HepG2 (cell line): ENCODE measurements around the gene NCBP3. TPM values are rescaled to one million over a fixed set of nuclear protein-coding genes. Genes with fewer than 3 reads are reported as not detected.
A peak's percentile ranks its signal among the peaks of the same experiment; 100 is the strongest.

Experiments used
- ATF1 ChIP-seq: IDR thresholded peaks from 2 replicates; pipeline ENCODE4 v1.6.1; 2016; ENCODE audit warnings: mild to moderate bottlenecking, control low read depth
- ATF6 ChIP-seq: sonication (generic); formaldehyde crosslinking; conservative IDR thresholded peaks from 2 replicates; pipeline ENCODE4 v1.4.0; 2020; ENCODE audit warnings: missing genetic modification reagents
- CENPT ChIP-seq: sonication (generic); formaldehyde crosslinking; IDR thresholded peaks from 2 replicates; pipeline ENCODE4 v1.8.0; 2022; ENCODE audit warnings: low read depth, mild to moderate bottlenecking, moderate library complexity, missing genetic modification reagents
- DPF2 ChIP-seq: sonication (generic); formaldehyde crosslinking; IDR thresholded peaks from 2 replicates; pipeline ENCODE4 v1.4.0; 2020; ENCODE audit warnings: mild to moderate bottlenecking, low read depth, missing genetic modification reagents, borderline replicate concordance
- FOXA3 ChIP-seq: IDR thresholded peaks from 2 replicates; pipeline ENCODE4 v1.6.1; 2016; ENCODE audit warnings: missing genetic modification reagents, missing compliant biosample characterization
- GMEB2 ChIP-seq: IDR thresholded peaks from 2 replicates; pipeline ENCODE4 v1.6.1; 2016; ENCODE audit warnings: missing biosample characterization, missing genetic modification reagents, low read depth
- KMT2B ChIP-seq: IDR thresholded peaks from 2 replicates; pipeline ENCODE4 v1.6.1; 2016; ENCODE audit warnings: missing genetic modification reagents, missing compliant biosample characterization
- MIXL1 ChIP-seq: IDR thresholded peaks from 2 replicates; pipeline ENCODE4 v1.6.1; 2016
- NCOA2 ChIP-seq: sonication (generic); formaldehyde crosslinking; IDR thresholded peaks from 2 replicates; pipeline ENCODE4 v1.8.0; 2022; ENCODE audit warnings: inconsistent platforms
- RARG ChIP-seq: sonication (generic); formaldehyde crosslinking; IDR thresholded peaks from 2 replicates; pipeline ENCODE4 v1.4.0; 2020; ENCODE audit warnings: low read depth, mild to moderate bottlenecking, missing genetic modification reagents
- RXRB ChIP-seq: IDR thresholded peaks from 2 replicates; pipeline ENCODE4 v1.6.1; 2016; ENCODE audit warnings: borderline replicate concordance, missing genetic modification reagents, missing compliant biosample characterization
- SOX6 ChIP-seq, 2 experiments: fragments of 450-650 bp in 1 of 2; sonication (generic) in 1 of 2; formaldehyde crosslinking in 1 of 2; IDR thresholded peaks; 2 replicates each; pipeline versions ENCODE4 v1.4.0 to v1.6.1; 2017 to 2020; ENCODE audit warnings: antibody characterized with exemption in 1 of 2, mild to moderate bottlenecking in 1 of 2, missing genetic modification reagents in 1 of 2
- SP4 ChIP-seq: sonication (generic); formaldehyde crosslinking; IDR thresholded peaks from 2 replicates; pipeline ENCODE4 v1.8.1; 2023; ENCODE audit warnings: mild to moderate bottlenecking, missing genetic modification reagents
- ZFP62 ChIP-seq: sonication (generic); formaldehyde crosslinking; IDR thresholded peaks from 2 replicates; pipeline ENCODE4 v1.4.0; 2020; ENCODE audit warnings: missing genetic modification reagents
- ZNF30 ChIP-seq: sonication (generic); formaldehyde crosslinking; IDR thresholded peaks from 2 replicates; pipeline ENCODE4 v1.5.0; 2020; ENCODE audit warnings: mild to moderate bottlenecking, missing genetic modification reagents
- ZNF329 ChIP-seq: sonication (generic); formaldehyde crosslinking; IDR thresholded peaks from 2 replicates; pipeline ENCODE4 v1.9.0; 2021; ENCODE audit warnings: low read depth, mild to moderate bottlenecking, missing genetic modification reagents
- ZNF468 ChIP-seq: sonication (generic); formaldehyde crosslinking; IDR thresholded peaks from 2 replicates; pipeline ENCODE4 v1.8.0; 2022; ENCODE audit warnings: mild to moderate bottlenecking, moderate library complexity, missing genetic modification reagents
- ZNF713 ChIP-seq: sonication (generic); formaldehyde crosslinking; IDR thresholded peaks from 2 replicates; pipeline ENCODE4 v1.4.0; 2020; ENCODE audit warnings: mild to moderate bottlenecking, missing genetic modification reagents
- ZNF75D ChIP-seq: sonication (generic); formaldehyde crosslinking; IDR thresholded peaks from 2 replicates; pipeline ENCODE4 v1.8.1; 2023; ENCODE audit warnings: missing genetic modification reagents, mild to moderate bottlenecking, borderline replicate concordance
- polyA plus RNA-seq, 8 experiments: library from polyadenylated mRNA; depleted of rRNA in 3 of 8; stranded (reverse) in 7 of 8; unstranded in 1 of 8; fragments of >200 nt; fragmentation: Illumina TruSeq in 4 of 8; extraction: Trizol in 4 of 8; gene quantifications; 2 replicates each; pipeline versions ENCODE4 v1.2.1 to v1.2.3, GENCODE V29; 2011 to 2016; ENCODE audit warnings: low read depth in 4 of 8, missing spikeins in 1 of 8, mixed read lengths in 1 of 8; ENCODE audit not compliant: insufficient read depth in 1 of 8
- total RNA-seq, 5 experiments: library from RNA; depleted of rRNA; stranded (reverse); fragments of >200 nt; fragmentation: Illumina TruSeq; extraction: Trizol; gene quantifications; 2 replicates each; pipeline ENCODE4 v1.2.3, GENCODE V29; 2016; ENCODE audit warnings: low read depth in 1 of 5
- TF ChIP-seq, protein P1 (sequence below): sonication (generic); formaldehyde crosslinking; IDR thresholded peaks from 2 replicates; pipeline ENCODE4 v1.5.0; 2020; ENCODE audit warnings: missing genetic modification reagents
- TF ChIP-seq, protein P2 (sequence below): sonication (generic); formaldehyde crosslinking; IDR thresholded peaks from 2 replicates; pipeline ENCODE4 v1.4.0; 2020; ENCODE audit warnings: mild to moderate bottlenecking, missing genetic modification reagents

The NCBP3 gene
- total and polyA plus RNA-seq, 2 of the 13 experiments (the other 11 are each of a cell fraction or from before 2014, with no cell fraction given): 19.5 to 24.8 TPM

- TF ChIP-seq ATF1 (CRISPR knock-in tag) (no peak), ZNF468 (CRISPR knock-in tag) (no peak), RARG (CRISPR knock-in tag) (no peak), ZFP62 (CRISPR knock-in tag) (no peak), FOXA3 (CRISPR knock-in tag) (peak; percentile 98), ZNF30 (CRISPR knock-in tag) (no peak), SP4 (CRISPR knock-in tag) (peak; percentile 65), ZNF329 (CRISPR knock-in tag) (no peak), CENPT (CRISPR knock-in tag) (no peak), GMEB2 (CRISPR knock-in tag) (no peak), NCOA2 (CRISPR knock-in tag) (peak; percentile 99), ZNF713 (CRISPR knock-in tag) (no peak), ZNF75D (CRISPR knock-in tag) (no peak), DPF2 (peak; percentile 99), MIXL1 (CRISPR knock-in tag) (peak; percentile 95), KMT2B (CRISPR knock-in tag) (no peak; the same call in 1 of the 2 replicates), RXRB (CRISPR knock-in tag) (peak; percentile 96), ATF6 (CRISPR knock-in tag) (0 out of 2 replicates have a peak, but pooled peaks have one; percentile 65), SOX6 (IDR thresholded peaks at IDR 0.05) (no peak), SOX6 (CRISPR knock-in tag; IDR thresholded peaks at IDR 0.05) (peak; percentile 94)
- TF ChIP-seq, protein P1, sequence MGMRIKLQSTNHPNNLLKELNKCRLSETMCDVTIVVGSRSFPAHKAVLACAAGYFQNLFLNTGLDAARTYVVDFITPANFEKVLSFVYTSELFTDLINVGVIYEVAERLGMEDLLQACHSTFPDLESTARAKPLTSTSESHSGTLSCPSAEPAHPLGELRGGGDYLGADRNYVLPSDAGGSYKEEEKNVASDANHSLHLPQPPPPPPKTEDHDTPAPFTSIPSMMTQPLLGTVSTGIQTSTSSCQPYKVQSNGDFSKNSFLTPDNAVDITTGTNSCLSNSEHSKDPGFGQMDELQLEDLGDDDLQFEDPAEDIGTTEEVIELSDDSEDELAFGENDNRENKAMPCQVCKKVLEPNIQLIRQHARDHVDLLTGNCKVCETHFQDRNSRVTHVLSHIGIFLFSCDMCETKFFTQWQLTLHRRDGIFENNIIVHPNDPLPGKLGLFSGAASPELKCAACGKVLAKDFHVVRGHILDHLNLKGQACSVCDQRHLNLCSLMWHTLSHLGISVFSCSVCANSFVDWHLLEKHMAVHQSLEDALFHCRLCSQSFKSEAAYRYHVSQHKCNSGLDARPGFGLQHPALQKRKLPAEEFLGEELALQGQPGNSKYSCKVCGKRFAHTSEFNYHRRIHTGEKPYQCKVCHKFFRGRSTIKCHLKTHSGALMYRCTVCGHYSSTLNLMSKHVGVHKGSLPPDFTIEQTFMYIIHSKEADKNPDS: no peak
- TF ChIP-seq, protein P2, sequence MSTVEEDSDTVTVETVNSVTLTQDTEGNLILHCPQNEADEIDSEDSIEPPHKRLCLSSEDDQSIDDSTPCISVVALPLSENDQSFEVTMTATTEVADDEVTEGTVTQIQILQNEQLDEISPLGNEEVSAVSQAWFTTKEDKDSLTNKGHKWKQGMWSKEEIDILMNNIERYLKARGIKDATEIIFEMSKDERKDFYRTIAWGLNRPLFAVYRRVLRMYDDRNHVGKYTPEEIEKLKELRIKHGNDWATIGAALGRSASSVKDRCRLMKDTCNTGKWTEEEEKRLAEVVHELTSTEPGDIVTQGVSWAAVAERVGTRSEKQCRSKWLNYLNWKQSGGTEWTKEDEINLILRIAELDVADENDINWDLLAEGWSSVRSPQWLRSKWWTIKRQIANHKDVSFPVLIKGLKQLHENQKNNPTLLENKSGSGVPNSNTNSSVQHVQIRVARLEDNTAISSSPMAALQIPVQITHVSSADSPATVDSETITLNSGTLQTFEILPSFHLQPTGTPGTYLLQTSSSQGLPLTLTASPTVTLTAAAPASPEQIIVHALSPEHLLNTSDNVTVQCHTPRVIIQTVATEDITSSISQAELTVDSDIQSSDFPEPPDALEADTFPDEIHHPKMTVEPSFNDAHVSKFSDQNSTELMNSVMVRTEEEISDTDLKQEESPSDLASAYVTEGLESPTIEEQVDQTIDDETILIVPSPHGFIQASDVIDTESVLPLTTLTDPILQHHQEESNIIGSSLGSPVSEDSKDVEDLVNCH (CRISPR knock-in tag): no peak
Observed at GRCh38 chr17:3802461-3803307, 43.4 kb downstream of the NCBP3 start (continued).
